H1 (cell line): ENCODE data around the gene C16orf87. TPM values are rescaled to one million over a fixed set of nuclear protein-coding genes. Genes with fewer than 3 reads are reported as not detected.

Source experiments
- CTCF ChIA-PET: fragments of 300-600 bp; sonication (Branson Sonifier 250); formaldehyde crosslinking; loops from one replicate; lab custom pipeline; 2021; ENCODE audit not compliant: partially characterized antibody; lab: Charles Lee
- POLR2A ChIA-PET: fragments of 300-600 bp; sonication (Branson Sonifier 250); formaldehyde crosslinking; loops from one replicate; lab custom pipeline; 2021; ENCODE audit warnings: inconsistent platforms; ENCODE audit not compliant: partially characterized antibody; lab: Charles Lee
- DNase-seq, 2 experiments: peaks; one replicate each; pipeline versions ENCODE4 v3.0.0 to v3.0.0-alpha.2; 2010 to 2022; ENCODE audit warnings: low spot score in 2 of 2, low read depth in 1 of 2, mixed read lengths in 1 of 2
- FAIRE-seq: peaks from 2 replicates; lab custom pipeline; 2011; peaks lifted over from hg19 to GRCh38; lab: Jason Lieb, UNC
- H2AFZ ChIP-seq: 2 replicates; pipeline ENCODE4 v1.8.1; 2012; ENCODE audit warnings: low read length, inconsistent platforms
- H2AK5ac ChIP-seq: 2 replicates; pipeline ENCODE4 v1.6.1; 2013; ENCODE audit warnings: low read depth, low read length
- H2BK120ac ChIP-seq: replicated peaks from 2 replicates; pipeline ENCODE3; 2013; ENCODE audit warnings: low read depth, low read length, inconsistent platforms
- H2BK12ac ChIP-seq: 2 replicates; pipeline ENCODE4 v1.6.1; 2013; ENCODE audit warnings: low read depth, low read length
- H2BK15ac ChIP-seq: 2 replicates; pipeline ENCODE4 v1.6.1; 2013; ENCODE audit warnings: low read length
- H2BK20ac ChIP-seq: 2 replicates; pipeline ENCODE4 v1.6.1; 2013; ENCODE audit warnings: low read length
- H2BK5ac ChIP-seq: 2 replicates; pipeline ENCODE4 v1.6.1; 2013; ENCODE audit warnings: low read depth, low read length
- H3K14ac ChIP-seq: 2 replicates; pipeline ENCODE4 v1.6.1; 2013; ENCODE audit warnings: inconsistent platforms; ENCODE audit not compliant: insufficient read length
- H3K18ac ChIP-seq: 2 replicates; pipeline ENCODE4 v1.6.1; 2013; ENCODE audit warnings: low read length; ENCODE audit errors: extremely low read depth
- H3K23ac ChIP-seq: 2 replicates; pipeline ENCODE4 v1.6.1; 2013; ENCODE audit warnings: inconsistent platforms; ENCODE audit not compliant: insufficient read length
- H3K23me2 ChIP-seq: 2 replicates; pipeline ENCODE4 v1.6.1; 2013; ENCODE audit warnings: low read depth, low read length
- H3K27ac ChIP-seq: 2 replicates; pipeline ENCODE4 v1.6.1; 2011; ENCODE audit warnings: low read depth, low read length, inconsistent platforms
- H3K27me3 ChIP-seq, 4 experiments: replicated peaks in 1 of 4; 1 replicate in 1 of 4; 2 replicates in 3 of 4; pipeline versions ENCODE4 v1.6.1 to v1.8.1; 2011 to 2013; ENCODE audit warnings: low read length in 3 of 4, mild to moderate bottlenecking in 3 of 4, inconsistent platforms in 2 of 4, mixed read lengths in 2 of 4, moderate library complexity in 1 of 4; ENCODE audit not compliant: control insufficient read depth in 3 of 4, insufficient read depth in 3 of 4; ENCODE audit errors: extremely low read depth in 1 of 4
- H3K36me3 ChIP-seq, 4 experiments: 2 replicates each; pipeline versions ENCODE4 v1.6.1 to v1.8.1; 2011 to 2013; ENCODE audit warnings: mild to moderate bottlenecking in 4 of 4, low read length in 3 of 4, moderate library complexity in 2 of 4, control low read depth in 1 of 4, inconsistent platforms in 1 of 4; ENCODE audit not compliant: insufficient read depth in 4 of 4, control insufficient read depth in 2 of 4
- H3K4ac ChIP-seq: replicated peaks from 2 replicates; pipeline ENCODE3; 2013; ENCODE audit warnings: low read length, low read depth, mixed read lengths, inconsistent platforms; ENCODE audit not compliant: insufficient read length
- H3K4me1 ChIP-seq, 4 experiments: replicated peaks in 1 of 4; 1 replicate in 1 of 4; 2 replicates in 3 of 4; pipeline versions ENCODE4 v1.6.1 to v1.8.1; 2011 to 2013; ENCODE audit warnings: low read length in 3 of 4, inconsistent platforms in 2 of 4, mixed read lengths in 1 of 4; ENCODE audit not compliant: insufficient read depth in 4 of 4, control insufficient read depth in 3 of 4
- H3K4me2 ChIP-seq, 2 experiments: 2 replicates each; pipeline versions ENCODE4 v1.6.1 to v1.8.1; 2011 to 2013; ENCODE audit warnings: low read depth in 2 of 2, low read length in 2 of 2, control low read depth in 1 of 2, inconsistent platforms in 1 of 2, mild to moderate bottlenecking in 1 of 2; ENCODE audit not compliant: insufficient read depth in 1 of 2
- H3K4me3 ChIP-seq, 4 experiments: fragments of 200-600, 300-600 bp in 1 of 4; sonication (generic), shearing (Covaris generic), sonication (Bioruptor Twin) in 1 of 4; 2 replicates each; pipeline versions ENCODE4 v1.5.1 to v1.8.1; 2011 to 2016; ENCODE audit warnings: low read length in 4 of 4, low read depth in 3 of 4, control low read depth in 2 of 4, inconsistent platforms in 2 of 4, mild to moderate bottlenecking in 2 of 4, mixed read lengths in 1 of 4, moderate library complexity in 1 of 4; ENCODE audit not compliant: insufficient read depth in 2 of 4; ENCODE audit errors: extremely low read depth in 1 of 4
- H3K56ac ChIP-seq: replicated peaks from 2 replicates; pipeline ENCODE3; 2013; ENCODE audit warnings: low read depth, mild to moderate bottlenecking, mixed read lengths, low read length, inconsistent platforms; ENCODE audit not compliant: insufficient read length
- H3K79me1 ChIP-seq: 2 replicates; pipeline ENCODE4 v1.6.1; 2013; ENCODE audit warnings: low read depth, low read length, control low read depth
- H3K79me2 ChIP-seq, 2 experiments: 2 replicates each; pipeline versions ENCODE4 v1.6.1 to v1.8.1; 2012 to 2013; ENCODE audit warnings: low read length in 2 of 2, mild to moderate bottlenecking in 2 of 2, inconsistent platforms in 1 of 2; ENCODE audit not compliant: insufficient read depth in 2 of 2, control insufficient read depth in 1 of 2
- H3K9ac ChIP-seq, 4 experiments: replicated peaks in 1 of 4; 1 replicate in 1 of 4; 2 replicates in 3 of 4; pipeline versions ENCODE4 v1.6.1 to v1.8.1; 2011 to 2013; ENCODE audit warnings: low read depth in 3 of 4, low read length in 3 of 4, control low read depth in 2 of 4, mild to moderate bottlenecking in 2 of 4, moderate library complexity in 2 of 4, inconsistent platforms in 1 of 4; ENCODE audit errors: extremely low read depth in 1 of 4
- H3K9me3 ChIP-seq, 2 experiments: 2 replicates each; pipeline versions ENCODE4 v1.6.1 to v1.8.1; 2012 to 2013; ENCODE audit warnings: mild to moderate bottlenecking in 2 of 2, moderate library complexity in 2 of 2, control low read depth in 1 of 2, inconsistent platforms in 1 of 2, low read depth in 1 of 2, low read length in 1 of 2, mixed read lengths in 1 of 2; ENCODE audit not compliant: insufficient read depth in 2 of 2
- H4K20me1 ChIP-seq, 2 experiments: replicated peaks in 1 of 2; 2 replicates each; pipeline versions ENCODE3 to v1.8.1; 2011 to 2013; ENCODE audit warnings: inconsistent platforms in 2 of 2, low read length in 2 of 2, mild to moderate bottlenecking in 1 of 2; ENCODE audit not compliant: insufficient read depth in 2 of 2, control insufficient read depth in 1 of 2
- H4K5ac ChIP-seq: 2 replicates; pipeline ENCODE4 v1.6.1; 2013; ENCODE audit warnings: low read length, low read depth, mixed read lengths, inconsistent platforms; ENCODE audit not compliant: insufficient read length
- H4K8ac ChIP-seq: 2 replicates; pipeline ENCODE4 v1.8.0; 2013; ENCODE audit warnings: mild to moderate bottlenecking, moderate library complexity, low read length, inconsistent platforms; ENCODE audit not compliant: insufficient read depth; ENCODE audit errors: extremely low read depth
- H4K91ac ChIP-seq: replicated peaks from 2 replicates; pipeline ENCODE3; 2013; ENCODE audit warnings: low read length, mixed read lengths, inconsistent platforms; ENCODE audit not compliant: insufficient read length
- CTCF ChIP-seq, 3 experiments: IDR thresholded peaks; 1 replicate in 2 of 3; 2 replicates in 1 of 3; pipeline versions ENCODE4 v1.5.1 to v1.6.1; 2011; ENCODE audit warnings: low read length in 3 of 3, mild to moderate bottlenecking in 3 of 3, inconsistent platforms in 2 of 3, low read depth in 1 of 3, moderate library complexity in 1 of 3; ENCODE audit not compliant: insufficient read depth in 1 of 3; ENCODE audit errors: control extremely low read depth in 1 of 3
- MAFK ChIP-seq: IDR thresholded peaks from 2 replicates; pipeline ENCODE4 v1.6.1; 2012; ENCODE audit warnings: low read depth, mild to moderate bottlenecking, improper control_type of control experiment, low read length
- POU5F1 ChIP-seq: IDR thresholded peaks from 2 replicates; pipeline ENCODE4 v1.6.1; 2011; ENCODE audit warnings: low read depth, mild to moderate bottlenecking, low read length, moderate library complexity
- RAD21 ChIP-seq, 2 experiments: IDR thresholded peaks in 1 of 2; conservative IDR thresholded peaks in 1 of 2; 2 replicates each; pipeline ENCODE4 v1.6.1; 2011; ENCODE audit warnings: low read depth in 2 of 2, low read length in 2 of 2, improper control_type of control experiment in 1 of 2, inconsistent platforms in 1 of 2, mild to moderate bottlenecking in 1 of 2, moderate library complexity in 1 of 2
- WGBS, 2 experiments: shearing (Covaris generic) in 1 of 2; methylation state at CpG; one replicate each; pipeline versions ENCODE4 v1.1.6 to v1.1.7; 2013 to 2015; ENCODE audit warnings: low lambda C conversion rate in 2 of 2, mixed read lengths in 2 of 2, inconsistent platforms in 1 of 2, low coverage in 1 of 2, missing lambda C conversion rate in 1 of 2; ENCODE audit not compliant: insufficient replicate concordance in 2 of 2, insufficient coverage in 1 of 2, insufficient read length in 1 of 2; ENCODE audit errors: extremely low coverage in 1 of 2, missing lambda C conversion rate in 1 of 2; 5-methylcytosine and 5-hydroxymethylcytosine counted together
- polyA plus RNA-seq, 7 experiments: library from polyadenylated mRNA; depleted of rRNA in 3 of 7; stranded (reverse) in 5 of 7; unstranded in 2 of 7; fragments of >200 nt in 5 of 7; fragments of 200-250 nt in 2 of 7; gene quantifications; 1 replicate in 5 of 7; 2 replicates in 1 of 7; 4 replicates in 1 of 7; pipeline versions ENCODE4 v1.2.1 to v1.2.3, GENCODE V29; 2011 to 2013; ENCODE audit warnings: missing spikeins in 2 of 7, mixed read lengths in 2 of 7
- total RNA-seq: library from RNA; stranded (reverse); fragmentation: NEBNext Ultra II Directional; extraction: Animal tissue kit (Norgen Biotek cat#: 25700); gene quantifications from 2 replicates; pipeline ENCODE4 v1.2.1, GENCODE V29; 2021
- TF ChIP-seq, protein P1 (sequence below): IDR thresholded peaks from 2 replicates; pipeline ENCODE4 v1.6.1; 2011; ENCODE audit warnings: low read length, improper control_type of control experiment

Gene C16orf87
- total and polyA plus RNA-seq, 2 of the 8 experiments (the other 6 are each of a cell fraction or from before 2014, with no cell fraction given) = 4.8 to 21.8 TPM

DNA sequence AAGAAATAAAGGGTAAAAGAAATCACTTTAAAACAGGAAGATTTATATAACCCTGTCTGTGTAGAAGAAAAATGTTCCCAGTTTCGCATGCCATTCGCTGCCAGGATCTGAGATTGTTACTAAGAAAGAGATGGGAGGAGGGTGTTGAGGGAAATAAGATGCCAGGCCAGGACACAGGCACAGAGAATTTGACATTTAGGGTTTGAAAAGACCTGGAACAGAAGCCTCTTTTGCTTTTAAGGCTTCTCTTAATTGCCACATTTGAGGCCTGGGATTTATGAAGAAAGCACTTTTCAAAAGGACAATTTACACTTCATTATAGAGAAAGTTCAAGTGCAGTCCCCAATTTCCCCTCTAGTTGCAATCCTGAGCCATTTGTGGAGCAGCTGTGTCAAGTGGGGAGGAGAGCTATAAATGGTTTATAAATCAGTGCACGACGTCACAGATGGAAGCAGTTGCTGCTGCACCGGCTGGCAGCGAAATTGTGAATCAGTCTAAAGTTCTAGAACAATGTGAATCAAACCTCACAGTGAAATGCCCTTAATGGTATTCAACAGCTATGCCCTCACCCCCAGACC is 26.5 kb upstream of the C16orf87 start:
- H2BK15ac ChIP-seq = no peak overlapping the region
- no peak overlapping the region for H2AFZ ChIP-seq
- no peak overlapping the region for H3K23ac ChIP-seq
- no peak overlapping the region for H3K4ac ChIP-seq
- WGBS, 2 experiments = 80% methylated on average over 6 of the region's 6 CpGs; no CpG with 5 or more reads in 1 of the 2 experiments
- H3K9me3 ChIP-seq = no peaks in the 10 kb centered on the region
- H3K18ac ChIP-seq = no peak overlapping the region
- H2AK5ac ChIP-seq = no peak overlapping the region
- FAIRE-seq (no peak), DNase-seq (no peak)
- H3K56ac ChIP-seq = no peak overlapping the region
- no peak overlapping the region for H2BK120ac ChIP-seq
- no peak overlapping the region for H3K4me3 ChIP-seq
- H3K36me3 ChIP-seq = no peaks in the 10 kb centered on the region
- H3K79me1 ChIP-seq = no peaks in the 10 kb centered on the region
- H4K5ac ChIP-seq = no peak overlapping the region
- TF ChIP-seq, protein P1, sequence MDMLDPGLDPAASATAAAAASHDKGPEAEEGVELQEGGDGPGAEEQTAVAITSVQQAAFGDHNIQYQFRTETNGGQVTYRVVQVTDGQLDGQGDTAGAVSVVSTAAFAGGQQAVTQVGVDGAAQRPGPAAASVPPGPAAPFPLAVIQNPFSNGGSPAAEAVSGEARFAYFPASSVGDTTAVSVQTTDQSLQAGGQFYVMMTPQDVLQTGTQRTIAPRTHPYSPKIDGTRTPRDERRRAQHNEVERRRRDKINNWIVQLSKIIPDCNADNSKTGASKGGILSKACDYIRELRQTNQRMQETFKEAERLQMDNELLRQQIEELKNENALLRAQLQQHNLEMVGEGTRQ = no peak
- no peak for TF ChIP-seq MAFK
- no peak for TF ChIP-seq POU5F1
- peak in 2 of 3 experiments; percentile 29 to 40; a peak in 2 of 4 replicates for TF ChIP-seq CTCF (IDR thresholded peaks at IDR 0.05; ENCODE audit: control extremely low read depth in 1 of 3, insufficient read depth in 1 of 3, low read depth in 1 of 3, low read length in 3 of 3)
- TF ChIP-seq RAD21 (IDR thresholded peaks at IDR 0.05 in 1 of 2, conservative IDR thresholded peaks at IDR 0.05 in 1 of 2; ENCODE audit: low read depth in 2 of 2, low read length in 2 of 2) = peak; percentile 36 to 58
- no peak overlapping the region for H3K27ac ChIP-seq
- no peaks in the 10 kb centered on the region for H4K20me1 ChIP-seq
- H2BK20ac ChIP-seq = no peak overlapping the region
- no peak overlapping the region for H3K14ac ChIP-seq
- no peak overlapping the region for H2BK12ac ChIP-seq
- ChIA-PET CTCF (interaction anchor here (0.6 to 4.7 kb wide), 17 partner anchors 9 to 281 kb away, joined by 3 to 51 read pairs (median 4); partner anchors contain the start of gene GPT2), POLR2A (interaction anchor here (0.6 to 13.3 kb wide), 8 partner anchors 10 to 71 kb away, joined by 4 to 150 read pairs (median 5); partner anchors contain the start of gene GPT2)
- H2BK5ac ChIP-seq = no peak overlapping the region
- peaks cover 0 to 4% (median 0%) of the 10 kb centered on the region in 4 experiments; a peak in 4 of 7 replicates for H3K4me1 ChIP-seq
- H3K23me2 ChIP-seq = no peaks in the 10 kb centered on the region
- H3K4me2 ChIP-seq = no peak overlapping the region
- H3K9ac ChIP-seq = no peak overlapping the region
- H4K8ac ChIP-seq = no peak overlapping the region
- H3K79me2 ChIP-seq = no peaks in the 10 kb centered on the region
- H3K27me3 ChIP-seq = no peaks in the 10 kb centered on the region
- no peak overlapping the region for H4K91ac ChIP-seq
